ENCODE measurements around the gene NEURL1.

The NEURL1 gene

GRCh38 chr10:103612462-103613365 lies 119.2 kb downstream of the NEURL1 start:
- DNase-seq: no peak

GRCh38 chr10:103613616-103614015 lies 120.1 kb downstream of the NEURL1 start:
- no peak for DNase-seq

GRCh38 chr10:103614306-103615158 lies 121.0 kb downstream of the NEURL1 start:
- no peak for DNase-seq

- DNase-seq: peak; percentile 67
Measured at GRCh38 chr10:103616705-103617601, 123.4 kb downstream of the NEURL1 start.

- no peak for DNase-seq
Measured at GRCh38 chr10:103617602-103618385, 124.3 kb downstream of the NEURL1 start.

GRCh38 chr10:103618575-103619423 lies 125.3 kb downstream of the NEURL1 start:
- peak; percentile 83 for DNase-seq

GRCh38 chr10:103619424-103620351 lies 126.2 kb downstream of the NEURL1 start:
- DNase-seq: no peak

GRCh38 chr10:103620352-103620740 lies 126.8 kb downstream of the NEURL1 start:
- no peak for DNase-seq

GRCh38 chr10:103620891-103621782 lies 127.6 kb downstream of the NEURL1 start:
- no peak for DNase-seq

- DNase-seq: no peak
Measured at GRCh38 chr10:103621783-103622125, 128.2 kb downstream of the NEURL1 start.

- DNase-seq: no peak
Measured at GRCh38 chr10:103622286-103622685, 128.8 kb downstream of the NEURL1 start.

GRCh38 chr10:103622935-103623574 lies 129.6 kb downstream of the NEURL1 start:
- DNase-seq: no peak

- DNase-seq: no peak
Measured at GRCh38 chr10:103626178-103626577, 132.7 kb downstream of the NEURL1 start.

- DNase-seq: no peak
Measured at GRCh38 chr10:103627111-103627892, 133.8 kb downstream of the NEURL1 start.

GRCh38 chr10:103627893-103628292 lies 134.4 kb downstream of the NEURL1 start:
- DNase-seq: no peak

GRCh38 chr10:103629581-103629980 lies 136.1 kb downstream of the NEURL1 start:
- no peak for DNase-seq

- DNase-seq: no peak
Measured at GRCh38 chr10:103630156-103630555, 136.7 kb downstream of the NEURL1 start.
